Esophagus muscularis mucosa (tissue), 4 donors: ENCODE data around the gene ATG10. TPM values are rescaled to one million over a fixed set of nuclear protein-coding genes. Genes with fewer than 3 reads are reported as not detected.

Source experiments
- DNase-seq: peaks from one replicate; pipeline ENCODE4 v3.0.0-alpha.2; 2017; ENCODE audit errors: extremely low spot score
- H3K27ac ChIP-seq, 4 donors: fragments of 200-600 bp; sonication (generic); replicated peaks in 1 of 4; 1 replicate in 3 of 4; 2 replicates in 1 of 4; pipeline ENCODE4 v1.5.1; 2016 to 2019; ENCODE audit warnings: mild to moderate bottlenecking in 1 of 4
- H3K27me3 ChIP-seq, 4 donors: fragments of 200-600 bp; sonication (generic); one replicate each; pipeline versions ENCODE4 v1.5.1 to v1.6.0; 2016 to 2019
- H3K36me3 ChIP-seq, 4 donors: fragments of 200-600 bp; sonication (generic); one replicate each; pipeline ENCODE4 v1.5.1; 2016 to 2019
- H3K4me1 ChIP-seq, 4 donors: fragments of 200-600 bp; sonication (generic); one replicate each; pipeline ENCODE4 v1.5.1; 2016 to 2019
- H3K4me3 ChIP-seq, 4 donors: fragments of 200-600 bp; sonication (generic); 1 replicate in 2 of 4; 2 replicates in 2 of 4; pipeline ENCODE4 v1.5.1; 2016 to 2019; ENCODE audit warnings: mild to moderate bottlenecking in 4 of 4, moderate library complexity in 1 of 4
- H3K9me3 ChIP-seq, 4 donors: fragments of 200-600 bp; sonication (generic); 1 replicate in 3 of 4; 2 replicates in 1 of 4; pipeline ENCODE4 v1.5.1; 2016 to 2019
- CTCF ChIP-seq, 3 experiments: fragments of 200-600 bp in 2 of 3; fragments of 450-650 bp in 1 of 3; sonication (generic) in 2 of 3; IDR thresholded peaks; one replicate each; pipeline ENCODE4 v1.5.1; 2017 to 2019; ENCODE audit warnings: antibody characterized with exemption in 3 of 3, mild to moderate bottlenecking in 2 of 3, moderate library complexity in 1 of 3
- EP300 ChIP-seq: sonication (generic); formaldehyde crosslinking; IDR thresholded peaks from one replicate; pipeline ENCODE4 v1.6.1; 2017; ENCODE audit warnings: antibody characterized with exemption
- POLR2A ChIP-seq: fragments of 450-650 bp; IDR thresholded peaks from one replicate; pipeline ENCODE4 v1.6.1; 2017; ENCODE audit warnings: antibody characterized with exemption, moderate library complexity, mild to moderate bottlenecking, low read depth
- POLR2AphosphoS5 ChIP-seq, 2 donors: sonication (generic); formaldehyde crosslinking; IDR thresholded peaks; one replicate each; pipeline ENCODE4 v1.6.1; 2017; ENCODE audit warnings: antibody characterized with exemption in 2 of 2
- WGBS: methylation state at CpG from one replicate; pipeline ENCODE4 v1.1.5; 2018; 5-methylcytosine and 5-hydroxymethylcytosine counted together
- intact Hi-C: fragments of 100-400 bp; cut with DNase I; formaldehyde crosslinking; loops from one replicate; pipeline ENCODE4 v1.15.1; 2023
- total RNA-seq, 4 donors: library from RNA; depleted of rRNA; stranded (reverse); fragments of >200 nt; gene quantifications; one replicate each; pipeline versions ENCODE4 v1.1.0 to v1.2.1, GENCODE V29; 2016

The ATG10 gene
- total RNA-seq, 4 donors from 2014 or later, result 5.2 to 9.1 (median 7.3) TPM

DNA sequence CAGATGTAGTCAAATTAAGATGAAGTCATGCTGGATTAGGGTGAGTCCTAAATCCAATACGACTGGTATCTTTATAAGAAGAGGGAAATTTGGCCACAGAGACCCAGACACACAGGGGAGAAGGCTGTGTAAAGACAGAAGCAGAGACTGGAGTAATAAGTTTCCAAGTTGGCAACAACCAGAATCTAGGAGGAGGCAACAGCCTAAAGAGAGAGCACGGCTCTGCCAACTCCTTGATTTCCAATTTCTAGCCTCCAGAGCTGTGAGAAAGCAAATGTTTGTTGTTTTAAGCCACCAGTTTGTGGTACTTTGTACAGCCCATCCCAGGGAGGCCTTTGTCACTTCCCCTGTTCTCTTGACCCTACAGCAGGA is 74.4 kb downstream of the ATG10 start:
- no peaks in the 10 kb centered on the region for H3K36me3 ChIP-seq
- no peak for DNase-seq
- WGBS, result 58% methylated on average over 2 of the region's 2 CpGs
- peaks cover 0 to 18% (median 15%) of the 10 kb centered on the region in 4 donors for H3K4me1 ChIP-seq
- no peaks in the 10 kb centered on the region for H3K27me3 ChIP-seq
- intact Hi-C loops, result no loop called here
- no peak overlapping the region for H3K4me3 ChIP-seq
- no peak for TF ChIP-seq EP300
- TF ChIP-seq POLR2A, result no peak
- TF ChIP-seq POLR2AphosphoS5 (IDR thresholded peaks at IDR 0.05), result no peak
- TF ChIP-seq CTCF (IDR thresholded peaks at IDR 0.05), result no peak
- H3K9me3 ChIP-seq, result no peaks in the 10 kb centered on the region
- H3K27ac ChIP-seq, result no peak overlapping the region

- H3K4me3 ChIP-seq, result no peak overlapping the region
- no peaks in the 10 kb centered on the region for H3K36me3 ChIP-seq
- intact Hi-C loops, result no loop called here
- WGBS, result 89% methylated on average over 4 of the region's 4 CpGs
- TF ChIP-seq POLR2AphosphoS5 (IDR thresholded peaks at IDR 0.05), result no peak
- TF ChIP-seq CTCF (IDR thresholded peaks at IDR 0.05), result no peak
- TF ChIP-seq EP300, result no peak
- no peak for TF ChIP-seq POLR2A
- H3K9me3 ChIP-seq, result no peaks in the 10 kb centered on the region
- H3K27me3 ChIP-seq, result no peaks in the 10 kb centered on the region
- H3K4me1 ChIP-seq, result peaks cover 0 to 6% (median 6%) of the 10 kb centered on the region in 4 donors
- DNase-seq, result no peak
- no peak overlapping the region for H3K27ac ChIP-seq
Measured at GRCh38 chr5:82050955-82051354, 79.1 kb downstream of the ATG10 start.

DNA sequence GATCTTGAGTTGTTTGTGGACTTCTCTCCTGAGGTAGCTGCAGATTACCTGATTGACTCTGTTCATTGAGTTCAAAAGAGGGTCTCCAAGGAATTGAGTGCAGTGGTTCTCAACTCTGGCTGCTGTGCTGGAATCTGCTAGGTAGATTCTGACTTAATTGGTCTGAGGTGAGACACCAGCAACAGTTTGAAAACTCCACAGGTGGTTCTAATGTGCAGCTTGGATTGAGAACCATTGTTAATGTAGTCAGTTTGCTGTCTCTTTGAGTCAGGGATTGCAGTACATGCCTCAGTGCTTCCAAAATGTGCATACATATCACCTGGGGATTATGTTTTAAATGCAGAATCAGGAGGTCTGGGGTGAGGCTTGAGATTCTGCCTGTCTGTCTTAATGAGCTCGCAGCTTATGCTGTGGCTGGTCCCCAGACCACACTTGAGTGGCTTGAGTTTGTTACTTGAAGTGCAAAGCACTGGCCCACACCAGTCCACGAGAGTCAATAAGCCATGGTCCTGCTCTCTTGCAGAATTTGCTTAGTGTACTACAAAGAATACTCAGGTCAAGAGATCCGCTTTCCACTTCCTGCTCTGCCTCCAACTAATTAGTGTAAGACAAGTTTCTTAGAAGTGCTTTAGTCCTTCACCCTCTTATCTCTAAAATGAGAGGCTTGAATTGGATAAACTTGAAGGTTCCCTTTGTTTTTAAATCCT is 82.3 kb downstream of the ATG10 start:
- no peaks in the 10 kb centered on the region for H3K27me3 ChIP-seq
- DNase-seq, result no peak
- 93% methylated on average over 3 of the region's 3 CpGs for WGBS
- no peak overlapping the region for H3K4me3 ChIP-seq
- no peak overlapping the region for H3K27ac ChIP-seq
- no peaks in the 10 kb centered on the region for H3K9me3 ChIP-seq
- H3K36me3 ChIP-seq, result no peaks in the 10 kb centered on the region
- intact Hi-C loops, result no loop called here
- no peaks in the 10 kb centered on the region for H3K4me1 ChIP-seq
- no peak for TF ChIP-seq POLR2A
- TF ChIP-seq CTCF (IDR thresholded peaks at IDR 0.05), result no peak
- TF ChIP-seq EP300, result no peak
- TF ChIP-seq POLR2AphosphoS5 (IDR thresholded peaks at IDR 0.05), result no peak

- H3K4me1 ChIP-seq, result no peaks in the 10 kb centered on the region
- H3K27me3 ChIP-seq, result no peaks in the 10 kb centered on the region
- H3K36me3 ChIP-seq, result no peaks in the 10 kb centered on the region
- intact Hi-C loops, result no loop called here
- no peak overlapping the region for H3K27ac ChIP-seq
- DNase-seq, result no peak
- TF ChIP-seq POLR2AphosphoS5 (IDR thresholded peaks at IDR 0.05) (no peak), EP300 (no peak), POLR2A (no peak), CTCF (IDR thresholded peaks at IDR 0.05) (no peak)
- H3K9me3 ChIP-seq, result no peaks in the 10 kb centered on the region
- no peak overlapping the region for H3K4me3 ChIP-seq
Measured at GRCh38 chr5:82057051-82057450, 85.2 kb downstream of the ATG10 start.

GRCh38 chr5:82058710-82059109 is 86.9 kb downstream of the ATG10 start:
- DNase-seq, result no peak
- H3K4me3 ChIP-seq, result no peak overlapping the region
- TF ChIP-seq POLR2AphosphoS5 (IDR thresholded peaks at IDR 0.05), result no peak
- no peak for TF ChIP-seq CTCF (IDR thresholded peaks at IDR 0.05)
- TF ChIP-seq EP300, result no peak
- no peak for TF ChIP-seq POLR2A
- intact Hi-C loops, result no loop called here
- H3K4me1 ChIP-seq, result no peaks in the 10 kb centered on the region
- no peaks in the 10 kb centered on the region for H3K9me3 ChIP-seq
- H3K36me3 ChIP-seq, result no peaks in the 10 kb centered on the region
- WGBS, result 70% methylated on average over 1 of the region's 1 CpG
- no peak overlapping the region for H3K27ac ChIP-seq
- no peaks in the 10 kb centered on the region for H3K27me3 ChIP-seq
